Measurements from ENCODE around the gene RTN4IP1. TPM values are rescaled to one million over a fixed set of nuclear protein-coding genes. Genes with fewer than 3 reads are reported as not detected.

RTN4IP1 gene
- total RNA-seq, 1 experiment from 2014 or later, result 12.5 TPM

DNA sequence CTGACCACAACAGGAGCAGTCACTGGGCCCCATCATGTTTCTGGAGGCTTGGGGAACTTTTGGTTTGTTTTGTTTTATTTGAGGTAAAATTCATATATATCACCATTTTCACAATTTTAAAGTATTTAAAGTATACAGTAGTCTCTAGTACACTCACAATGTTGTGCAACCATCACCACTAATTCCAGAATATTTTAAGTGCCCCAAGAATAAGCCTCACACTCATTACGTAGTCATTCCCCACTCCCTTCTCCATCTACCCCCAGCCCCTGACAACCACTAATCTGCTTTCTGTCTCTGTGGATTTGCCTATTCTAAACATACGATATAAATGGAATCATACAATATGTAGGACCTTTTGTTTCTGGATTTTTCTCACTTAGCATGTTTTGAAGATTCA, 29.0 kb downstream of the RTN4IP1 start:
- TF ChIP-seq, protein P1, sequence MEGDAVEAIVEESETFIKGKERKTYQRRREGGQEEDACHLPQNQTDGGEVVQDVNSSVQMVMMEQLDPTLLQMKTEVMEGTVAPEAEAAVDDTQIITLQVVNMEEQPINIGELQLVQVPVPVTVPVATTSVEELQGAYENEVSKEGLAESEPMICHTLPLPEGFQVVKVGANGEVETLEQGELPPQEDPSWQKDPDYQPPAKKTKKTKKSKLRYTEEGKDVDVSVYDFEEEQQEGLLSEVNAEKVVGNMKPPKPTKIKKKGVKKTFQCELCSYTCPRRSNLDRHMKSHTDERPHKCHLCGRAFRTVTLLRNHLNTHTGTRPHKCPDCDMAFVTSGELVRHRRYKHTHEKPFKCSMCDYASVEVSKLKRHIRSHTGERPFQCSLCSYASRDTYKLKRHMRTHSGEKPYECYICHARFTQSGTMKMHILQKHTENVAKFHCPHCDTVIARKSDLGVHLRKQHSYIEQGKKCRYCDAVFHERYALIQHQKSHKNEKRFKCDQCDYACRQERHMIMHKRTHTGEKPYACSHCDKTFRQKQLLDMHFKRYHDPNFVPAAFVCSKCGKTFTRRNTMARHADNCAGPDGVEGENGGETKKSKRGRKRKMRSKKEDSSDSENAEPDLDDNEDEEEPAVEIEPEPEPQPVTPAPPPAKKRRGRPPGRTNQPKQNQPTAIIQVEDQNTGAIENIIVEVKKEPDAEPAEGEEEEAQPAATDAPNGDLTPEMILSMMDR (conservative IDR thresholded peaks at IDR 0.05), result no peak
- no peak overlapping the region for H2BK5ac ChIP-seq (ENCODE audit: insufficient read length, low read length)
- H3K27me3 ChIP-seq (ENCODE audit: insufficient read depth, low read length), result no peaks in the 10 kb centered on the region
- H4K20me1 ChIP-seq (ENCODE audit: control insufficient read depth, insufficient read depth, insufficient read length), result no peaks in the 10 kb centered on the region
- no peaks in the 10 kb centered on the region for H3K79me2 ChIP-seq (ENCODE audit: insufficient read depth, low read length)
- Mint-ChIP-seq H3K9me3 (peaks cover 3 to 4% of the 10 kb centered on the region in 2 experiments; a peak in 3 of 5 replicates), H3K27ac (no peak overlapping the region), H3K4me1 (peaks cover 2 to 3% of the 10 kb centered on the region in 2 experiments; a peak in 1 of 4 replicates), H3K4me3 (no peak overlapping the region), H3K36me3 (ENCODE audit: insufficient read depth in 1 of 3, low read depth in 3 of 3) (peaks cover 15 to 46% (median 28%) of the 10 kb centered on the region in 3 experiments; a peak in 6 of 7 replicates), H3K27me3 (ENCODE audit: low read depth) (no peaks in the 10 kb centered on the region)
- H3K79me1 ChIP-seq (ENCODE audit: insufficient read depth, low read depth, low read length, poor library complexity, severe bottlenecking), result no peaks in the 10 kb centered on the region
- no peaks in the 10 kb centered on the region for H3K23me2 ChIP-seq (ENCODE audit: insufficient read length, low read depth, low read length, poor library complexity, severe bottlenecking)
- H3K9ac ChIP-seq (ENCODE audit: extremely low read depth, insufficient read length, low read length), result no peak overlapping the region
- no peak overlapping the region for H2BK15ac ChIP-seq (ENCODE audit: low read depth, low read length)
- H3K18ac ChIP-seq (ENCODE audit: insufficient read length, low read depth, low read length), result no peak overlapping the region
- no peak overlapping the region for H2BK12ac ChIP-seq (ENCODE audit: insufficient read length, low read depth, low read length)
- H4K5ac ChIP-seq (ENCODE audit: insufficient read length, low read depth, low read length), result no peak overlapping the region
- no peak overlapping the region for H4K8ac ChIP-seq (replicated peaks; ENCODE audit: insufficient read length, low read depth, low read length)
- H3K23ac ChIP-seq (ENCODE audit: insufficient read length, low read depth, low read length), result no peak overlapping the region
- no peak overlapping the region for H3K14ac ChIP-seq (ENCODE audit: insufficient read depth, low read length)
- no peaks in the 10 kb centered on the region for H3K9me3 ChIP-seq (ENCODE audit: control insufficient read depth, low read depth, low read length)
- H3T11ph ChIP-seq (ENCODE audit: low read length), result no peak overlapping the region
- H3K27ac ChIP-seq (ENCODE audit: insufficient read length, low read depth, low read length), result no peak overlapping the region
- H3K56ac ChIP-seq (ENCODE audit: insufficient read length, low read depth, low read length), result no peak overlapping the region
- DNase-seq, result no peak
- H3K4ac ChIP-seq (ENCODE audit: low read depth, low read length), result no peak overlapping the region
- H2AFZ ChIP-seq (ENCODE audit: low read length), result no peak overlapping the region
- no peak overlapping the region for H2BK20ac ChIP-seq (ENCODE audit: low read depth, low read length, poor library complexity, severe bottlenecking)
- H3K4me2 ChIP-seq (ENCODE audit: insufficient read depth, insufficient read length, low read length), result no peak overlapping the region
- no peak overlapping the region for H2BK120ac ChIP-seq (ENCODE audit: low read depth, low read length, poor library complexity, severe bottlenecking)
- no peaks in the 10 kb centered on the region for H3K4me1 ChIP-seq (ENCODE audit: insufficient read depth, low read length)
- no peak overlapping the region for H2AK5ac ChIP-seq (ENCODE audit: insufficient read length, low read length)
- H4K91ac ChIP-seq (ENCODE audit: insufficient read length, low read depth, low read length), result no peak overlapping the region
- WGBS (ENCODE audit: extremely low coverage, insufficient read length, low lambda C conversion rate), result no CpG with 5 or more reads among the region's 2 CpGs

Data from H9 (cell line).